Stimulated activated CD8-positive, alpha-beta memory T cell treated with anti-CD3 and anti-CD28 coated beads, Interleukin-4, amount 100 ng/mL, for 24 hours (primary cell): Measurements from ENCODE around the gene TECPR2.

Experiments
- DNase-seq: peaks from one replicate; pipeline ENCODE4 v3.0.0-alpha.2; 2020; ENCODE audit warnings: low read depth

TECPR2 gene

DNA sequence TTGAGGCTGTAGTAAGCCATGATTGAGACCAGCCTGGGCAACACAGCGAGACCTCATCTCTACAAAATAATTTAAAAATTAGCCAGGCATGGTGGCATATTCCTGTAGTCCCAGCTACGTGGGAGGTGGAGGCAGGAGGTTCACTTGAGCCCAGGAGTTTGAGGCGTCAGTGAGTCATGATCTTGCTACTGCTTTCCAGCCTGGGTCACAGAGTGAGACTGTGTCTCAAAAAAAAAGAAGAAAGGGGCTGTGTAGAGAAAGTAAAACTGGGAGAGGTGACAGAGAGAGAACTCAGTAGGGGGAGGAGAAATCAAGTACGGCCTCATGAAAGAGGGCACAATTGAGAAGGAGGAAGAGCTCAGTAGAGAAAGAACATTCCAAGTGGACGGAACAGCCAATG is 12.4 kb downstream of the TECPR2 start:
- DNase-seq = no peak

DNA sequence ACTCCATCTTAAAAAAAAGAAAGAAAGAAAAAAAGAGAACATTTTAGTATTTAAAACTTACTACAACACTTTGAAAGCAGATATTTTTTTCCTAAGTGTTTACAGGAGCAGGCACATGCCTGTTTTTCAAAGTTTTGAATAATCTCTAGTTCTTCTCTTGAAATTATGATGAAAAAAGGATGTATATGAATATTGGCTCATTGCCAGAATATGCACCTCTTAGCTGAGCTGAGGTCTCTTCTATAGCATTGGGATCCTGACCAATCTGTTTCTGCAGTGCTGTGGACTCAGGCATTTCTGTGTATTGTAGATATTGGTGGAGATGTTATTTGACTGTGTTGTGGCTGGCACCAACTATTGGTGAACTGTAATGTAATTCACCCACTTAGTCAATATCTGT is 15.0 kb downstream of the TECPR2 start:
- DNase-seq = no peak

DNA sequence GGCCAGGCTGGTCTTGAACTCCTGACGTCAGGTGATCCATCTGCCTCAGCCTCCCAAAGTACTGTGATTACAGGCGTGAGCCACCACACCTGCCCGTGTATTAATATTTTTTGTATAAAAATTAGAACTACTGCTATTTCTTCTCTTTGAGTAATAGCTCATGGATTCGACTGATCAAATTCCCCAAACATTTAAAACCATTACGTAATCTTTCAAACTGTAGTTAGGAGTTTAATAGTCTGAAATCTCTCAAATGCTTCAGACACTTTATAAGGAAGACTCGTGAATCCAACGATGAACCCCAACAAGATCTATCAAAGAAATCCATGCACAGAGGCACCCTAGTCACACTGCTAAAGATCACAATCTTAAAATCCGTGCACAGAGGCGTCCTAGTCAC is 16.1 kb downstream of the TECPR2 start:
- DNase-seq = no peak

- no peak for DNase-seq
These were observed 24.3 kb downstream of the TECPR2 start for GRCh38 chr14:102387086-102387485.

- DNase-seq = no peak
These were observed 26.5 kb downstream of the TECPR2 start for GRCh38 chr14:102389246-102389645.

GRCh38 chr14:102390064-102390855 is 27.5 kb downstream of the TECPR2 start:
- DNase-seq = no peak

DNA sequence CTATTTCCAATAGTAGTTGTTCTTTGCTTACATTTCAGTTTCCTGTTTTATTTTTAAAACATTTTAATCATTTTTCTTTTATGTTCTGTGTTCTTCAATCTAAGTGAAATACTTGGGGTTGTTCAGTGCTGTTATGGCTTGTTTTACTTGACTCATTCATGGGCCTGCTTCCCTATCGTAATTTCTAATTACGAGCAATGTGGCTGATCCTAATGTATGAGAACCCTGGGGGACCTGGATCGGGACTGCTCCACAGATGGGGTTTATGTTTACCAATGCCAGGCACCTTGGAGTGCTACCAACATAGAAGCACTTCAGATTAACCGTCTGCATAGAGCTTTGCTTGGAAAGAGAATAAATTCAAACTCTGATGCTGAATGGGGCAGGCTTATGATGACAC is 29.8 kb downstream of the TECPR2 start:
- DNase-seq = no peak

- no peak for DNase-seq
These were observed 32.1 kb downstream of the TECPR2 start for GRCh38 chr14:102394717-102395375.

GRCh38 chr14:102396521-102396920 is 33.8 kb downstream of the TECPR2 start:
- DNase-seq = no peak

DNA sequence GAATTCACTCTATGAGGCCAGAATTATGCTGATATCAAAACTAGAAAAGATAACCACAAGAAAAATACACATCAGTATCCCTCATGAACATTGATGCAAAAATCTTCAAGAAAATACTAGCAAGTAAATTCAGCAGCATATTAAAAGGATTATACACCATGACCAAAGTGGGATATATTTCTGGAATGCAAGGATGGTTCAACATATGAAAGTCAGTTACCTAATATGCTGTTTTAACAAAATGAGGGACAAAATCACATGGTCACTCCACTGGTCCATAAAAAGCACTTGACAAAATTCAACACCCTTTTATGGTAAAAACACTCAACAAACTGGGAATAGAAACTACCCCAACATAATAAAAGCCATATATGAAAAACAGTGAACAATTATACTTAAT is 40.3 kb downstream of the TECPR2 start:
- no peak for DNase-seq

DNA sequence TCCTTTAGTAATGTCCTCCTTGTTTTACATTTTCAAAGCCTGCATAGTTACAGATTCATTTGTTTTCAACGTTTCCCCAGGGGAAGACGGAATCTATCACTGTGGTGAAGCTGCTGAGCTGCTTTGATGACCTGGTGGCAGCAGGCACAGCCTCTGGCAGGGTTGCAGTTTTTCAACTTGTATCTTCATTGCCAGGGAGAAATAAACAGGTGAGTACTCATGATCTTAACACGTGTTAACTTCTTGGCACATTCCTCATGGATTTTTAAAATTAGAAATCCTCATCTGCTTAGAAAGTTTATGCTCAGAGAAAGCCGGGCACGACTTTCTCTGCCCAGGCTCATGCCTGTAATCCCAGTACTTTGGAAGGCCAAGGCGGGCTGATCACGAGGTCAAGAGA is 44.5 kb downstream of the TECPR2 start:
- DNase-seq = no peak

GRCh38 chr14:102408724-102409123 is 46.0 kb downstream of the TECPR2 start:
- DNase-seq = no peak

DNA sequence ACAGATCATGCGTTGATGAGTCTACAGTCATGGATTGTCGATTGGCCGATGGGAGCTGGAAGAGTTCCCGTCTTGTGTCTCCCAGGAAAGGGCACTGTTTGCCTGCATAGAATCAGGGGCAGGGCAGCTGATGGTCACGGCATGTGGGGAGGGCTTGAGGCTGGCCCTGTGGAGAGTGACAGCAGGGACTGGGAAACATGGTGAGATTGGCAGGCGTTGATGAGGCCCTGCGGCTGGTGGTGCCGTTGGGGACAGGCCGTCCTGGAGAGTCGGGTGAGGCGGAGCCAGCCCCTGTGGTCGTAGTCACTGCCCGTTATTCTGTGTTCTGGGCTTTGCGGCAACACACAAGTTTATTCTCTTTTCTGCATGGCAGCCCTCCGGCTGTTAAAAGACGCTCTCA is 52.9 kb downstream of the TECPR2 start:
- DNase-seq = no peak

DNA sequence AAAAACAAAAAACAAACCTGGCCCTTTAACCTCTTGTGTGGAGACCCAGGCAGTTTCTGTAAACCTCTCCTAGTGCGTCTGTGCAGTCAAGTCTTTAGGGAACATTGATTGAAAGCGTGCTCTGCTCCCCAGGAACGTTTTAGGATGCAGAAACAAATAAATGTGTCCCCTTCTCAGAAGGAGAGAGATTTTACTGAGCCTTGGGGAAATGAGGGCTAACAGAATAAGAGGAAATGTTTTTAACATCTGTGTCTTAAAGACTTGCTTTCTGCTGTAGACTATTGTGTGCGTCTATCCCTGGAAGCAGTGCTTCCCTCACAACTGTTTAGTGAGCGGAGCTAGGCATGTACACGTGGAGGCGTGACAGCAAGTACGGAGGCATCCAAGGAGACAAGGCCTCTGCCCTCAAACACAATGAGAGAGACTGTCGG is 54.3 kb downstream of the TECPR2 start:
- DNase-seq = no peak

- DNase-seq = no peak
These were observed 54.9 kb downstream of the TECPR2 start for GRCh38 chr14:102417646-102418045.

GRCh38 chr14:102418169-102418852 is 55.6 kb downstream of the TECPR2 start:
- no peak for DNase-seq

- DNase-seq = no peak
These were observed 56.1 kb downstream of the TECPR2 start for GRCh38 chr14:102418853-102419240.

DNA sequence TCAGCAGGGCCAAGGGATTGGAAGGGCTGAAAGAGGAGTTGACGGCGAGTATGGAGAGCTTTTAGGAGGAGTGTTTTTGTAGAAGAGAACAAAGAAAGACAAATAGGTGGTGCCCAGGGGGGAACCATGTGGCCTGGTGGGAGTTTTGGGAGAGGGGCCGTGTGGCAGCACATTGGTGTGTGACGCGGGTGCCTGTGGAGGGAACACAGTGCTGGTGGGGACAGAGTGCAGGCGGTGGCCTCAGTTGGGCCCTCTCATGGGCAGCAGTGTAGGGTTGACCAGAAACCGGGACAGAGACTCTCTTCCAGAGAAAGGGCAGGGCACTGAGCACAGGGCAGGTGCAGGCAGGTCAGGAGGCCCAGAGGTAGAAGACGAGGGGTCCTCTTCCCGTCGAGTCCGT is 56.5 kb downstream of the TECPR2 start:
- no peak for DNase-seq

- no peak for DNase-seq
These were observed 57.0 kb downstream of the TECPR2 start for GRCh38 chr14:102419716-102420115.

GRCh38 chr14:102421411-102422057 is 58.8 kb downstream of the TECPR2 start:
- DNase-seq = no peak

GRCh38 chr14:102424520-102424919 is 61.8 kb downstream of the TECPR2 start:
- no peak for DNase-seq

GRCh38 chr14:102424923-102425322 is 62.2 kb downstream of the TECPR2 start:
- DNase-seq = no peak

DNA sequence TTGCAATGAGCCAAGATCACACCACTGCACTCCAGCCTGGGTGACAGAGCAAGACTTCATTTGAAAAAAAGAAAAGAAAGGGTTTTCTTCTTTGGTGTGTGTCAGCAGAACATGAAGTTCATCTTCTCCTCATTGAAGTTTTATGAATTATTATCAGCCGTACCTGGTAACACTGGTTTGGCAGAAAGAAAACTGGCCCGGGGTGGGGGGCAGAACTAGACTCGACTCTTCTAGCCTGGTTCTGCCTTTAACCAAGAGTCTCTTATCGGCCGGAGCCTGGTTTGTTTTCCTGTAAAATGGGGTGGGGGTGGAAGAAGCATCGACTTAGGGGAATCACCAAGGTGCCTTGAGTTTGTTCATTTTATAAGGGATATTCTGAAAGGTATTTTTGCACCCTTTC is 64.1 kb downstream of the TECPR2 start:
- DNase-seq = no peak
